NCI-H1417 (cell line): ENCODE results near the gene SRGAP3.

ENCODE experiments used
- DNase-seq, 3 experiments: peaks; one replicate each; lab custom pipeline; 2025; lab: John Stamatoyannopoulos, UW

Gene SRGAP3

GRCh38 chr3:9113040-9113439, 136.4 kb downstream of the SRGAP3 start:
- no peak for DNase-seq

- no peak for DNase-seq
Measured at GRCh38 chr3:9111866-9112265, 137.6 kb downstream of the SRGAP3 start.

GRCh38 chr3:9111417-9111816, 138.0 kb downstream of the SRGAP3 start:
- no peak for DNase-seq

GRCh38 chr3:9110802-9111201, 138.6 kb downstream of the SRGAP3 start:
- no peak for DNase-seq

- DNase-seq, result no peak
Measured at GRCh38 chr3:9110316-9110715, 139.1 kb downstream of the SRGAP3 start.

GRCh38 chr3:9109568-9109914, 139.9 kb downstream of the SRGAP3 start:
- DNase-seq, result no peak

GRCh38 chr3:9108876-9109567, 140.4 kb downstream of the SRGAP3 start:
- no peak for DNase-seq

- DNase-seq, result no peak
Measured at GRCh38 chr3:9107738-9108137, 141.7 kb downstream of the SRGAP3 start.

GRCh38 chr3:9105421-9105820, 144.0 kb downstream of the SRGAP3 start:
- DNase-seq, result no peak

GRCh38 chr3:9104121-9104520, 145.3 kb downstream of the SRGAP3 start:
- no peak for DNase-seq

GRCh38 chr3:9102240-9102981, 147.0 kb downstream of the SRGAP3 start:
- peak in 2 of 3 experiments; percentile 77 to 87 for DNase-seq

GRCh38 chr3:9101286-9101685, 148.2 kb downstream of the SRGAP3 start:
- no peak for DNase-seq

GRCh38 chr3:9100513-9100894, 148.9 kb downstream of the SRGAP3 start:
- DNase-seq, result no peak

- DNase-seq, result no peak
Measured at GRCh38 chr3:9099702-9100512, 149.5 kb downstream of the SRGAP3 start.

GRCh38 chr3:9098716-9099675, 150.4 kb downstream of the SRGAP3 start:
- DNase-seq, result peak in 2 of 3 experiments; percentile 62 to 91

- DNase-seq, result no peak
Measured at GRCh38 chr3:9097495-9097894, 152.0 kb downstream of the SRGAP3 start.

GRCh38 chr3:9091486-9092235, 157.8 kb downstream of the SRGAP3 start:
- no peak for DNase-seq

GRCh38 chr3:9088441-9089353, 160.7 kb downstream of the SRGAP3 start:
- peak in 1 of 3 experiments; percentile 4 for DNase-seq

GRCh38 chr3:9087831-9088413, 161.5 kb downstream of the SRGAP3 start:
- no peak for DNase-seq
